ENCODE data around the gene PRR4.

PRR4 gene

DNA sequence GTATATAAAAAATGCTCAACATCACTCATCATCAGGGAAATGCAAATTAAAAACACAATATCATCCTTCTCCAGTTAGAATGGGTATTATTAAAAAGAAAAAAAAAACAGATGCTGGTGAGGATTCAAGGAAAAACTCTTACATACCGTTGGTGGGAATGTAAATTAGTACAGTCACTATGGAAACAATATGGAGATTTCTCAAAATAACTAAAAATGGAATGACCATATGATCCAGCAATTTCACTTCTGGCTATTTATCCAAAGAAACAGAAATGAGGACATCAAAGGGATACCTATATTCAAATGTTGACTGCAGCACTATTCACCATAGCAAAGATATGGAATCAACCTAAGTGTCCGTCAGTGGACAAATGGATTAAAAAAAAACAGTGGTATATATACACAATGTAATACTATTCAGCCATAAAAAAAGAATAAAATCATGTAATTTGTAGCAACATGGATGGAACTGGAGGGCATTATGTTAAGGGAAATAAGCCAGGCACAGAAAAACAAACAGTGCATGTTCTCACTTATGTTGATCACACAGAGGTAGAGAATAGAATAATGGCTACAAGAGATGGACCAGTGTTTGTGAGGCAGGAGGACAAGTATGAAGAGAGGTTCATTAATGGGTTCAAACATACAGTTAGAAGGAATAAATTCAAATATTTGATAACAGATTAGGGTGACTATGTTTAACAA lies 14.4 kb upstream of the PRR4 start:
- TF ChIP-seq CTCF (conservative IDR thresholded peaks at IDR 0.05; ENCODE audit: low read depth, low read length), result no peak
- H3K4me3 ChIP-seq (ENCODE audit: low read length), result no peak overlapping the region
- DNase-seq (ENCODE audit: low read depth), result no peak

GRCh38 chr12:10861366-10861765 lies 12.1 kb upstream of the PRR4 start:
- TF ChIP-seq CTCF (conservative IDR thresholded peaks at IDR 0.05; ENCODE audit: low read depth, low read length), result no peak
- H3K4me3 ChIP-seq (ENCODE audit: low read length), result no peak overlapping the region
- DNase-seq (ENCODE audit: low read depth), result no peak

DNA sequence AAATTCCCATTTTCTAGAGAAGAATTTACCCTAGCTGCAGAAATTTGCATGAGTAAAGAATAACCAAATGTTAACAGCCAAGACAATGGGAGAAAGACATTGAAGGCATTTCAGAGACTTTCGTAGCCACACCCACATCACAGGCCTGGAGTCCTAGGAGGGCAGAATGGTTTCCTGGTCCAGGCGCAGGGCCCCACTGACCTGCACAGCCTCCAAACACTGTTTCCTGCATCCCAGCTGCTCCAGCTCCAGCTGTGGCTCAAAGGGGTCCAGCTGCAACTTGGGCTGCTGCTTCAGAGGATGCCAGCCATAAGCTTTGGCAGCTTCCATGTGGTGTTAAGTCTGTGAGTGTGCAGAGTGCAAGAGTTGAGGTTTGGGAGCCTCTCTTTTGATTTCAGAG lies 6.5 kb upstream of the PRR4 start:
- no peak for DNase-seq (ENCODE audit: low read depth)
- no peak overlapping the region for H3K4me3 ChIP-seq (ENCODE audit: low read length)
- TF ChIP-seq CTCF (conservative IDR thresholded peaks at IDR 0.05; ENCODE audit: low read depth, low read length), result no peak

- DNase-seq (ENCODE audit: low read depth), result no peak
- H3K4me3 ChIP-seq (ENCODE audit: low read length), result no peak overlapping the region
- no peak for TF ChIP-seq CTCF (conservative IDR thresholded peaks at IDR 0.05; ENCODE audit: low read depth, low read length)
Measured at GRCh38 chr12:10853776-10854175, 4.5 kb upstream of the PRR4 start.

GRCh38 chr12:10851243-10851858 lies 2.1 kb upstream of the PRR4 start:
- no peak for DNase-seq (ENCODE audit: low read depth)
- H3K4me3 ChIP-seq (ENCODE audit: low read length), result no peak overlapping the region
- TF ChIP-seq CTCF (conservative IDR thresholded peaks at IDR 0.05; ENCODE audit: low read depth, low read length), result no peak

DNA sequence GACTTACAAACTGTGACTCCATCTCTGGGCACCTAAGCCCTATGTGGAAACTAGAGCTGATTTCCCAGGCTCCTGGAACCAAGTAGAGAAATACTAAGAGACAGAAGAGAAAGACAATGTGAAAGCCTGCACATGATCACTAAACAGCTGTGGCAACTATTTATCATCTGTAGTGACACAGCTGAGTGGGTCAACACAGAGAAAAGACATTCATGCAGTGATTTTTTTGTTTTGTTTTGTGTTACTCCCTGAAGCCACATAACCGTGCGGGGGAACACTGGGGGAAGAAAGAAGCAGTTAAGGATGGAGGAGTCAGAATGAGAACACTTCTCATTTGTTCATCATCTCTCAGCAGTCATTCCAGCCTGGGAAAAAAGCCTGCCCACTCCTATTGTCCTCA lies 1.5 kb downstream of the PRR4 start:
- no peak for DNase-seq (ENCODE audit: low read depth)
- no peak overlapping the region for H3K4me3 ChIP-seq (ENCODE audit: low read length)
- TF ChIP-seq CTCF (conservative IDR thresholded peaks at IDR 0.05; ENCODE audit: low read depth, low read length), result no peak

GRCh38 chr12:10842862-10843261 lies 6.4 kb downstream of the PRR4 start:
- DNase-seq (ENCODE audit: low read depth), result no peak
- no peak overlapping the region for H3K4me3 ChIP-seq (ENCODE audit: low read length)
- TF ChIP-seq CTCF (conservative IDR thresholded peaks at IDR 0.05; ENCODE audit: low read depth, low read length), result no peak

Data from retinal pigment epithelial cell (primary cell).